D341Med (cell line): Measurements from ENCODE around the gene SNX10.

Experiments used
- DNase-seq: peaks from one replicate; pipeline ENCODE4 v3.0.0; 2012; ENCODE audit warnings: low spot score

Gene SNX10

DNA sequence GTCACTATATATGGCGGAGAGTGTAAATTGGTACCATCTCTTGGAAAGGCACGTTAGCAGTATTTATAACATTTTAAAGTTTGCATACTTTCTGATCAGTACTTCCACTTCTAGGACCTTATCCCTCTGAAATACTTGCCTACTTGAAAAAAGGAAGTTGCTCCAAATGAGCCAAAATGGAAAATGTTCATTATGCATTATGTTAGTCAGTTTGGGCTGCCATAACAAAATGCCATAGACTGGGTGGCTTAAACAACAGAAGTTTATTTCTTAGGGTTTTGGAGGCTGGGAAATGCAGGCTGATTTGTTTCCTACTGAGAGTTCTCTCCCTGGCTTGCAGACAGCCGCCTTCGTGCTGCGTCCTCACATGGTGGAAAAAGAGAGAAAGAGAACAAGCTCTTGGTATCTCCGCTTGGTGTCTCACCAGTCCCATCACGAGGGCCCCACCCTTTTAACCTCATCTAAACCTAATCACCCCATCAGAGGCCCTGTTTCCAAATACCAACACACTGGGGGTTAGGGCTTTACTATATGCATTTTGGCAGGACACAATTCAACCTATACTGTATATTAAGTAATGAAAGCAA is 6.9 kb downstream of the SNX10 start:
- DNase-seq = no peak

GRCh38 chr7:26305090-26305868 is 13.6 kb downstream of the SNX10 start:
- no peak for DNase-seq

GRCh38 chr7:26305869-26306665 is 14.4 kb downstream of the SNX10 start:
- DNase-seq = no peak

GRCh38 chr7:26306790-26307189 is 15.1 kb downstream of the SNX10 start:
- no peak for DNase-seq

DNA sequence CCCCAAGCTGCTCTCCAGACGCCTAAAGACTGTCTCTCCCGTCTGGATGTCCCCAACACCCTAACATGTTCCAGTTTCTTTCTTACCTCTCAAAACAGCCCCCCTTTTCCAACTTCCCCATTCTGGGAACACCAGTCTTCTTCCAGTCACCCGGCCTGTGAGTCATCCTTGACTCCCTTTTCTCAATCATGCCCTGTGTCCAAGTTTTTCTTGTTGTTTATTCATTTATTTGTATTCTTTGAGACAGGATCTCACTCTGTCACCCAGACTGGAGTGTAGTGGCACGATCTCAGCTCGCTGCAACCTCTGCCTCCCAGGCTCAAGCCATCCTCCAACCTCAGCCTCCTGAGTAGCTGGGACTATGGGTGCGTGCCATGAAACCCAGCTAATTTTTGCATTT is 15.6 kb downstream of the SNX10 start:
- DNase-seq = no peak

DNA sequence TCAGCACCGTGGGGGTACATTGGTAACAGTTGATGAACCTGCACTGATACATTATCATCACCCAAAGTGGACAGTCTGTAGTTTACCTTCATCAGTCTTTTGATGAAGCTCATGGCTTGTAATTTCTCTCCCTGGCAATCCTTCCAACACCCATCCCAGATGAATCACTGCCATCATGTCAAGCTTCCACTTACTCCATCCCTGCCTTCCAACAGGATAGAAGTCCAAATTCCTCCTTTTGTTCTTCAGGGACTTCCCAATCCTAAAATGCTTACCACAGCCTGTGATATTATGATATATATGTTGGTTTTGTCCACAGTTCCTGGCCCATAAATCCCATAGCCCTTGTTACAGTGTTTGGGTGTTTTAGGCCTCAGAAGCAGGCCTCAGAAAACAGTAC is 16.1 kb downstream of the SNX10 start:
- no peak for DNase-seq

- DNase-seq = no peak
These were observed 16.9 kb downstream of the SNX10 start for GRCh38 chr7:26308551-26308950.

DNA sequence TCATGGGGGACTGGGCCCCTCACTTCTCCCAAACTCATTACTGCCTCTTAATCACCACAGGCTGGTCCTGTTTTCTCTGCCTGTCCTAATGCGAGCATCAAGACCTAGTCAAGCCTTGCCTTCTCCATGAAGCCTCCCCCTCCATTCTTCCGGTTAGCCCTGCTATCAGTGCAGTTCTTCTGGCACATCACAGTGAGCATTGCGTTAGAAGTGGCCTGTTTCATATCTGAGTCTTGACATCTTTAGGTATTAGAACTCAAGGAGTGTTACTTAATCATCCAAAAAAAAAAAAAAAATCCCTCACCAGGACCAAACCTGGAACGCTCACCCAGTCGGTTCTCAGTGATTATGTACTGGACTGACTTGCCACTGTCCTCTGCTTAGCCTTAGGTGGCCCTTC is 17.4 kb downstream of the SNX10 start:
- DNase-seq = no peak

- DNase-seq = no peak
These were observed 20.1 kb downstream of the SNX10 start for GRCh38 chr7:26311798-26312197.

DNA sequence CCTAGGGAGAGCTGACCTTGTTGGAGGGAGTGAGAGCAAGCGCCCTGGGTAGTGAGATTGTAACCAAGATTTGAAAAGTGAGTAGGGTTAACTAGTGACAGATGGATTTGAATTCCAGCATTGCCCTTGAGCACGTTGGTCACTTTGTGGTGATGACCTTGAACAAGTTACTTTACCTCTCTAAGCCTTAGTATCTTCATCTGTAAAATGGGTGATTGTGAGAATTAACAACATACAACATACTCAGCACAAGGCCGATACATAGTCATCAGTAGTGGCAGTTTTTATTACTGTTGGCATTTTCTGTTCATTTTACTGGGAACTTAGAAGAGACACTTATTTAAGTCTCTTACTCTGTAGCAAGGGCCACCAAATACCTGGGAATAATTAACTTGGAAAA is 25.5 kb downstream of the SNX10 start:
- DNase-seq = no peak

GRCh38 chr7:26318921-26319320 is 27.3 kb downstream of the SNX10 start:
- no peak for DNase-seq

DNA sequence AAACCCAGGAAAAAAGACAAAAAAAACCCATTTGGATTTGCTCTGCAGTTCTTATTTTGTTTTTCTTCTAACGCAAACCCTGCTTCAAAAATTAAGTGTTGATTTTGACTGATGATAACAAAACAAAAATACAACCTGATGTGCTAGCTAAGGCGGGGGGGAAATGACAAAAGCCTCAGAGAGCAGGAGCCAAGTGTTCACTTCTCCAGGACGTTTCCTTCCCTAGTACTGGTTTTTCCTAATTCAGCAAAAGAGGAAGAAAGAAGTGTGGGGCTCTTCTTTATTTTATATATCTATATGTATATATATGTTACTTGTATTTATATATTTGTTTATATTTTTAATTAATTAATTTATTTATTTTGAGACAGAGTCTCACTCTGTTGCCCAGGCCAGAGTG is 28.0 kb downstream of the SNX10 start:
- no peak for DNase-seq

DNA sequence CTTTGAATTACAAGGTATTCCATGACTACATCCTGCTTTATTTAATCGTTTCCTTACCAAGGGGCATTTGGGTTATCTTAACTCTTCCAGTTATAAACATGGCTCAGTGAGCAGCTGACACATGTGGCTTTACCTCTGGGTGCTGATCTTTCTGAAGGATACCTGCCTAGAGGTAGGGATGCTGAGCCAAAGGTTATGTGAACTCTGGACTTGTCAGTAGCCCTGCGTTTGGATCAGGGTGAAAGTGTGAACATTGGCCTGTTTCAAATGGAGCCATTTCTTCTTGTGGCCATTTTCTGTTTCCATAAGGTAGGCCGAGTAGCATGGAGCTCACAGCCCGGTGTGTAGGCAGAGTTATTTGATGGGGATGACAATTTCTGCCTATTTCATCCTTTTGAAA is 29.2 kb downstream of the SNX10 start:
- DNase-seq = no peak

DNA sequence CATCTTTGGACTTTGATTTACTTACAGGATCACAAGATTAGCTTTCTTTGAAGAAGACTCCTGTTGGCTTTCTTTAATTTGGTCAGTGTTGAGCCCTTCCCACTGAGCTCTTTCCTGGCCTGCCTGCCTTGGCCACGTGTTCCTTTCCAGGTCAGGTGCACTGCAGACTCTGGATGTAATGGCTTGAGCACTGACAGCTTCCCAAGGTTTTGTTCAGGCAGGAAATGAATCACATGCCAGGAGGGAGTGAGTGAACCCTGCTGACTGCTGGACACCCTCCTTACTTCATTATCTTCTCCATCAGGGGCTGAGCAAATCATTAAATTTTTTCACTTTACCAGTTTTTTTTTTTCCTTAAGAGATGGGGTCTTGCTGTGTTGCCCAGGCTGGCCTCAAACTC is 29.8 kb downstream of the SNX10 start:
- no peak for DNase-seq

- DNase-seq = no peak
These were observed 34.5 kb downstream of the SNX10 start for GRCh38 chr7:26326211-26326610.

- DNase-seq = no peak
These were observed 37.1 kb downstream of the SNX10 start for GRCh38 chr7:26328498-26329390.

DNA sequence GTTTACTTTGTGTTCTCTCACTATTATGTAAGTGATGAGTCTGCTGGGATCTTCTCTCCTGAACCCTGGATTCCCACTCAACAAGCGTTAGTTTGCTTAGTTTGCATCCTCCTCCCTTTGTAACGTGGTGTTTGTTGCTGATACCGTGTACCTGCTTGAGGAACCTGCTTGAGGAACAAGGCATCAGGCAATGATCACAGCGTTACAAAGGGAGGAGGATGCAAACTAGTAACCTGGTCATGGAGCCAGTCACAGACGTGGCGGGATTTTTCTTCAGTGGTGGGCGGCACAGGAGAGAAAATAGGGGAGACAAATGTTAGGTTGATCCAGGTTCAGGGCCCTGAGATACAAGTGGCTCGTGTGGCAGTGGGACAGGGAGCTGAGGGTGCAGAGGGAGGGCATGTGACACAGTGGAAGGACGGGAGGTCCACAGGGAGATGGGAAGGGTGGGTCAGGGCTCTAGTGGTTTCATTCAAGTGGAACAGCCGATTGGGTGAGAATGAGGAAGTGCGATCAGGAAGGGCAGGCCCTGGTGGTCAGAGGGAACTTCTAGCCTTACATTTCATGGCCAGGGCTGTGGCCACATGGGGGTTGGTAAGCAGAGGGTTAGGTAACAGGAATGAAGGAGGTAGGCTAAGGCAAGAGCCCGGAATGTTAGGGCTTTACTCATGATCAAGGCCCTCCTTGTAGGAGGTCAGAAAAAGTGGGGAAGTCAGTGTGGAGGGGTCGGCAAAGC is 38.0 kb downstream of the SNX10 start:
- DNase-seq = no peak

GRCh38 chr7:26331113-26331512 is 39.5 kb downstream of the SNX10 start:
- no peak for DNase-seq

- no peak for DNase-seq
These were observed 40.1 kb downstream of the SNX10 start for GRCh38 chr7:26331789-26332188.

- DNase-seq = no peak
These were observed 41.0 kb downstream of the SNX10 start for GRCh38 chr7:26332698-26333097.

- DNase-seq = no peak
These were observed 42.7 kb downstream of the SNX10 start for GRCh38 chr7:26334166-26334859.
